Ishikawa (cell line): Measurements from ENCODE around the gene GEMIN5.

Experiments used
- CEBPB ChIP-seq: IDR thresholded peaks from 2 replicates; pipeline ENCODE4 v1.6.1; 2012
- CREB1 ChIP-seq: IDR thresholded peaks from 2 replicates; pipeline ENCODE4 v1.6.1; 2012; ENCODE audit warnings: low read depth
- EGR1 ChIP-seq: IDR thresholded peaks from 2 replicates; pipeline ENCODE4 v1.6.1; 2012
- EP300 ChIP-seq: IDR thresholded peaks from 2 replicates; pipeline ENCODE4 v1.6.1; 2012; ENCODE audit warnings: borderline replicate concordance
- FOXM1 ChIP-seq: IDR thresholded peaks from 2 replicates; pipeline ENCODE4 v1.6.1; 2012; ENCODE audit warnings: low read depth, borderline replicate concordance
- MAX ChIP-seq: IDR thresholded peaks from 2 replicates; pipeline ENCODE4 v1.6.1; 2012
- RAD21 ChIP-seq: IDR thresholded peaks from 2 replicates; pipeline ENCODE4 v1.6.1; 2012; ENCODE audit warnings: low read depth
- TAF1 ChIP-seq: IDR thresholded peaks from 2 replicates; pipeline ENCODE4 v1.6.1; 2012; ENCODE audit warnings: low read depth, mild to moderate bottlenecking
- TEAD4 ChIP-seq: IDR thresholded peaks from 2 replicates; pipeline ENCODE4 v1.6.1; 2012
- USF1 ChIP-seq: IDR thresholded peaks from 2 replicates; pipeline ENCODE4 v1.6.1; 2012
- YY1 ChIP-seq: IDR thresholded peaks from 2 replicates; pipeline ENCODE4 v1.6.1; 2012; ENCODE audit warnings: low read depth
- ZBTB7A ChIP-seq: IDR thresholded peaks from 2 replicates; pipeline ENCODE4 v1.6.1; 2012; ENCODE audit warnings: low read depth
- TF ChIP-seq, protein P1 (sequence below): IDR thresholded peaks from 2 replicates; pipeline ENCODE4 v1.6.1; 2012; ENCODE audit warnings: low read depth, mild to moderate bottlenecking

DNA sequence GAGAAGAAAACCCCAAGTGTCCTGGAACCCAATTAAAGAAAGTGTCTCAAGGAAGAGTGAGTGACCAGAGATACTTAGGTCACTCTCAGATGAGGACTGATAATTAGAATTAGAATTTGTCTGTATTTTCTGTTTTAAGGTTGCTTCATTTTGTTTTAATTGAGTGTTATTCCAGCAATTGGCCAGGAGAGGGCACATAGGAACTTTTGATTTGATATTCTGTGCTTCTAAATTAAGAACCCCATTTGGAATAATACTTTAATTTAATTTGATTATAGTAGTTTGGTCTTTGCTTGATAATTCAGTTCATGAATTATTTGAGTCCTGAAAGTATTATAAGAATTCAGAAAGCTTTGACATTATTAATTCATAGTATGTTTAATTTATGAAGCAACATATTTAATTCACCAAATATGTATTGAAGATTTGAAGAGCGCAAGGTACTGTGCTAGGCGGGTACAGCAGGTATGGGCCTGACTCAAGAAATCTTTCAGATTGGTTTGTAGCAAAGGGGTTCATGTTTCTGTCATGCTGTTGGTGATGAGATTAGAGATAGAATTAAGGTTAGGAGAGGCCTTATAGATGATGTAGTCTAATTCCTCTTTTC lies 7.8 kb upstream of the GEMIN5 start:
- TF ChIP-seq ZBTB7A: no peak
- no peak for TF ChIP-seq TAF1
- no peak for TF ChIP-seq EP300
- no peak for TF ChIP-seq YY1
- no peak for TF ChIP-seq CEBPB
- TF ChIP-seq CREB1: no peak
- TF ChIP-seq, protein P1, sequence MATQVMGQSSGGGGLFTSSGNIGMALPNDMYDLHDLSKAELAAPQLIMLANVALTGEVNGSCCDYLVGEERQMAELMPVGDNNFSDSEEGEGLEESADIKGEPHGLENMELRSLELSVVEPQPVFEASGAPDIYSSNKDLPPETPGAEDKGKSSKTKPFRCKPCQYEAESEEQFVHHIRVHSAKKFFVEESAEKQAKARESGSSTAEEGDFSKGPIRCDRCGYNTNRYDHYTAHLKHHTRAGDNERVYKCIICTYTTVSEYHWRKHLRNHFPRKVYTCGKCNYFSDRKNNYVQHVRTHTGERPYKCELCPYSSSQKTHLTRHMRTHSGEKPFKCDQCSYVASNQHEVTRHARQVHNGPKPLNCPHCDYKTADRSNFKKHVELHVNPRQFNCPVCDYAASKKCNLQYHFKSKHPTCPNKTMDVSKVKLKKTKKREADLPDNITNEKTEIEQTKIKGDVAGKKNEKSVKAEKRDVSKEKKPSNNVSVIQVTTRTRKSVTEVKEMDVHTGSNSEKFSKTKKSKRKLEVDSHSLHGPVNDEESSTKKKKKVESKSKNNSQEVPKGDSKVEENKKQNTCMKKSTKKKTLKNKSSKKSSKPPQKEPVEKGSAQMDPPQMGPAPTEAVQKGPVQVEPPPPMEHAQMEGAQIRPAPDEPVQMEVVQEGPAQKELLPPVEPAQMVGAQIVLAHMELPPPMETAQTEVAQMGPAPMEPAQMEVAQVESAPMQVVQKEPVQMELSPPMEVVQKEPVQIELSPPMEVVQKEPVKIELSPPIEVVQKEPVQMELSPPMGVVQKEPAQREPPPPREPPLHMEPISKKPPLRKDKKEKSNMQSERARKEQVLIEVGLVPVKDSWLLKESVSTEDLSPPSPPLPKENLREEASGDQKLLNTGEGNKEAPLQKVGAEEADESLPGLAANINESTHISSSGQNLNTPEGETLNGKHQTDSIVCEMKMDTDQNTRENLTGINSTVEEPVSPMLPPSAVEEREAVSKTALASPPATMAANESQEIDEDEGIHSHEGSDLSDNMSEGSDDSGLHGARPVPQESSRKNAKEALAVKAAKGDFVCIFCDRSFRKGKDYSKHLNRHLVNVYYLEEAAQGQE: no peak
- no peak for TF ChIP-seq FOXM1
- TF ChIP-seq RAD21: peak; percentile 21
- TF ChIP-seq EGR1: no peak
- TF ChIP-seq TEAD4: no peak
- TF ChIP-seq USF1: no peak
- no peak for TF ChIP-seq MAX
